ENCODE measurements around the gene KLRC3.
"Not testable (repeated sequence)": the region's sequence is repeated elsewhere in the genome, so short reads cannot be mapped to it uniquely, and the experiment has no call there.

KLRC3 gene

GRCh38 chr12:10368206-10369171 is 51.9 kb downstream of the KLRC3 start:
- peak; percentile 55 for DNase-seq (ENCODE audit: low spot score)

GRCh38 chr12:10367714-10368113 is 52.7 kb downstream of the KLRC3 start:
- not testable (repeated sequence) for DNase-seq (ENCODE audit: low spot score)

- peak; percentile 69 for DNase-seq (ENCODE audit: low spot score)
Measured at GRCh38 chr12:10366875-10367274, 53.5 kb downstream of the KLRC3 start.

GRCh38 chr12:10365696-10366405 is 54.5 kb downstream of the KLRC3 start:
- peak; percentile 69 for DNase-seq (ENCODE audit: low spot score)

- DNase-seq (ENCODE audit: low spot score): peak; percentile 88
Measured at GRCh38 chr12:10364815-10365622, 55.4 kb downstream of the KLRC3 start.

- peak; percentile 84 for DNase-seq (ENCODE audit: low spot score)
Measured at GRCh38 chr12:10363914-10364814, 56.2 kb downstream of the KLRC3 start.

GRCh38 chr12:10363658-10363913 is 56.8 kb downstream of the KLRC3 start:
- DNase-seq (ENCODE audit: low spot score): peak; percentile 54

- peak; percentile 20 for DNase-seq (ENCODE audit: low spot score)
Measured at GRCh38 chr12:10362828-10363657, 57.4 kb downstream of the KLRC3 start.

- DNase-seq (ENCODE audit: low spot score): no peak
Measured at GRCh38 chr12:10362325-10362724, 58.1 kb downstream of the KLRC3 start.
